ENCODE measurements around the gene CADM4.

DNA sequence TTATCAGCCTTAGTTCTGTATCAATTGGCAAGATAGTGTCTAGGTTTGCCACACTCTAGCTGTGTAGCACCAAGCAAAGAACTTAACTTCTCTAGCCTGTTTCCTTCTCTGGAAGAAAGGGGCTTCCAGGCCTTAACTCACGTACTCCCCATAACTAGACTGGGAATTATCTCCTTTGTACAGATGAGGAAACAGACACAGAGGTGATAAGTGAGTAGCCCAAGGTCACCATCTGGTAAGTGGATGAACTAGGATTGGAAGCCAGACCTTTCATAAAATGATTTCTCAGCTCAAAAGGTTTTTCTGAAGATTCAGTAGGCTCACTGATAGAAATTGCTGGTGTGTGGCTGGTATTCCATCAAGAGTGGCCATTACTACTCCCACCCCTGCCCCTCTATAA lies 23.3 kb downstream of the CADM4 start:
- TF ChIP-seq POLR2AphosphoS5 (IDR thresholded peaks at IDR 0.05; ENCODE audit: low read length) (no peak), CTCF (IDR thresholded peaks at IDR 0.05 in 2 of 3, conservative IDR thresholded peaks at IDR 0.05 in 1 of 3; ENCODE audit: control insufficient read depth in 2 of 3, extremely low read depth in 1 of 3, insufficient read depth in 1 of 3, low read depth in 3 of 3, low read length in 3 of 3) (no peak), TAF1 (IDR thresholded peaks at IDR 0.05; ENCODE audit: borderline replicate concordance, low read depth, low read length) (no peak), MAX (IDR thresholded peaks at IDR 0.05; ENCODE audit: low read depth, low read length) (no peak), SREBF2 (IDR thresholded peaks at IDR 0.05; ENCODE audit: low read length) (no peak), ETV6 (conservative IDR thresholded peaks at IDR 0.05 in 1 of 2, IDR thresholded peaks at IDR 0.05 in 1 of 2; ENCODE audit: borderline replicate concordance in 1 of 2, low read depth in 1 of 2) (no peak)
